GM18517 (cell line): ENCODE measurements around the gene ANKS4B.
"Not testable (repeated sequence)": the region's sequence is repeated elsewhere in the genome, so short reads cannot be mapped to it uniquely, and the experiment has no call there.

Source experiments
- ATAC-seq: cut with Tn5 transposase; IDR thresholded peaks from one replicate; pipeline ENCODE4 v1.9.1; 2021; ENCODE audit warnings: mild to moderate bottlenecking, moderate library complexity; ENCODE audit not compliant: unreplicated experiment

ANKS4B gene

DNA sequence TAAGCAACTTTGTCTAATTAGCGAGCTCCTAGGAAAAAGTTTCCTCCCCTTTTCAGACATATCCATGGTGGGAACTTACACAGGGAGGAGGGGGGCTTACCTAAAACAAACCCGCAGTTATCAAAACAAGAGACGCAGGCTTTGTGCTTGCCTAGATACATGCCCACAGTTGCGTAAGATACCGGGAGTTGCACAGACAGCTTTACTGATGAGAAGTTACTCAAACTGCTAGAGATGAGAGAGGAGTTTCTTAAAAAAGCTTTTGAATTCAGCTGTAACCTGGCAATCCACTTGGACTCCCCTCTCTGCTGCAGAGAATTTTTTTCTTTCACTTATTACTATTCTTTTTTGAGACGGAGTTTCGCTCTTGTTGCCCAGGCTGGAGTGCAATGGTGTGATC is 15.3 kb upstream of the ANKS4B start:
- ATAC-seq: no peak

DNA sequence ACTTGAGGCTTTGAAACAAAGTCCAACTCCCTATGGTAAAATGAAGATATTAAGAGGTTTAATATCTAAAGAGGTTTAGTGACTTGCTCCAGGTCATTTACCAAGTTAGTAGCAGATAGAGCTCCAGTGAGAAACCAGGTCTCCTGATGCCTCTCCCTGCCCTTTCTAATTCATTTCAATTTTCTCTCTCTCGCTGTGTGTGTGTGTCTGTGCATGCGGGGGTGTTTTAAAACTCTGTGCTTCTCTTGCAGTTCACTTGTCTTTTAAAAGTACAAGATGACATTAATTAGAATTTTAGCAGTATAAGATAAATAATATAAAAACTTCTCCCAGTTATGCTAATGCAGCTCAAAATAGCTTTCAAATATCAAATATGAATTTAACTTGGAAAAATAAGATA is 13.9 kb upstream of the ANKS4B start:
- no peak for ATAC-seq

DNA sequence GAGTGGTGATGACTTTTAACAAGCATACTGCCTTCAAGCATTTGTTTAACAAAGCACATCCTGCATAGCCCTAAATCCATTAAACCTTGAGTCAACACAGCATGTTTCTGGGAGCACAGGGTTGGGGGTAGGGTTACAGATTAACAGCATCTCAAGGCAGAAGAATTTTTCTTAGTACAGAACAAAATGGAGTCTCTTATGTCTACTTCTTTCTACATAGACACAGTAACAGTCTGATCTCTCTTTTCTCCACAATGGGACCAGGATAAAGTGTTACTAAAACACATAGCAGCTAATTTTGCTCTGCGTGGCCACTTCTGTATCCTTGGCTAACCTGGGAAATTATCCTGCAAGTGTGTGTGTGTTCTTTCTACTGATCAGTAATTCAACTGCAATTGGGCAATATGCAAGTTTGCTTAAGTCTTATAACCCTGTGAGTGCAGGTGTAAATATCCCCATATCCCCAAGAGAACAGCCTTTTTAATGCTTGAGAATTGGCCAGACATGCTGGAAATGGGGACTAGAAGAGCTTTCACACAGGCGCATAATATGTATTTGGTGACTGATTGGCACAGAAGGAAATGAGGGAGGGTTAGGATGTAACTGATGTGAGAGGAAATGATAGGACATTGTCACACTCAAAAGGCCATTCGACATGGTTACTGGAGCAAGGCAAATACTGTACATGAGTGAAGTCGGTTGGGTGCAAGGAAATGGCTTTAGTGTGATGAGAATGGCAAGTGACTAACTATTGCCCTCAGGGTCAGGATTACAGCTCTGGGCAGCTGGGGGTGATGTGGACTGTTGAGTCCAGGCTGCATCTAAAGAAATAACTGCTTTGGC is 10.8 kb upstream of the ANKS4B start:
- no peak for ATAC-seq

GRCh38 chr16:21223787-21224186 is 9.7 kb upstream of the ANKS4B start:
- no peak for ATAC-seq

DNA sequence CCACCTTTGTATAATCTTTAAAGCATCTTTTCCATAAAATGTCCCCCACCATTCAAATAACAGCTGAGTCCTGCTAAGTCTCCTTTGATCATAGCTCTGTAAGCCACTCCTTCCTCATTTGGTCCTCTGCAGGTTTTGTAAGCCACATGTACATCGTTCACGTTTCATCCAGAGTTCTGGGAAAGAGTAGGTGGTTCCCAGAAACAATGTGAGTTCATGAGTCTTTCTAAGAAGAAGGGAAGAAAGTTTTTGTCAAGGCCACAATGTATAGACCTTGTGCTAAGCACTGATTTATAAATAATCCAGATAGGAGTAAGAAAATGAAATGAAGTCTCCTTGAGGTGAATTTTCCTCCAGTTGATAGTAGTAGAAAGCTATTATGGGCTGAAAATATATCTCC is 8.7 kb upstream of the ANKS4B start:
- ATAC-seq: no peak

DNA sequence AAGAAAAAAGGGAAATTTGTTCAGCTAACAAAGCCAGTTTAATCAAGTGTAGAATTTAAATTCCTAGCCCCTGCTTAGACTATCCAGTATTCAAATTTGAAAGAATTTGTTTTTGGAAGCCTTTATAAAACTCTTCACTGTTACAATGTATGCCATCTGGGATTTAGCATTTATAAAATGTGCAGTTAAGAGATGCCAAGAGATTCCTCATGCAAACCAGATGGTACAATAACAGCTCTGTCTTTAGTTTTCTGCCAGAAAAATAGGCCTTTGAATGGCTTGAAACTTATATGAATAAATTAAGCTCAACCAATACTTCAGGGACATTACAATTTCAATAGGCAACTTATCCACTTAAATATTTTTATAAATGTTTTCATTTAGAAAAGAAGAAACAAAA is 6.8 kb upstream of the ANKS4B start:
- no peak for ATAC-seq

GRCh38 chr16:21227866-21228265 is 5.6 kb upstream of the ANKS4B start:
- ATAC-seq: no peak

DNA sequence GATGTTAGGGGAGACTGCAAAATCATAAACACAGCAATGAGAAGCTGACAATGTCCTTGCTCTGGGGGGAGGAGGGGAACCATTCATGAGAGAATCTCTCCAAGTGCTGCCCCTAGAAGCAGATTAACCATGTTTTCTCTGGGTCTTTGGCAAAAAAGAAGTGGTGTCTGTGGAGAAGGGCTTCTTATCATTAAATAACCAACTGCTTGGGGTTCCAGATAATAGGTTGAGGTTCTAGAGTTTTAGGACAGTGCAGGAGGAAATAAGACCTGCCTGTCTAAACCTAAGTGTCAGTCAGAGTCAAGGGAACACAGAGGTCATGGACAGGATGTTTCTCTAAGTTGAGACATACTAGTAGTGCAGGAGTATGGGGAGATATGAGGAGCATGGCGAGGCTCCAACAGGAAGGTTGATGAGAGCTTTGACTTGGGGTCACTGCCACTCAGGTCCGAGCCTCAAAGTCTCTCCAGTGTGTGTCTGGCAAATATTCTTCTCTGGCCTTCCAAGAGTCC is 5.1 kb upstream of the ANKS4B start:
- ATAC-seq: no peak

- no peak for ATAC-seq
Measured at GRCh38 chr16:21233045-21233520, 416 bp upstream of the ANKS4B start.

DNA sequence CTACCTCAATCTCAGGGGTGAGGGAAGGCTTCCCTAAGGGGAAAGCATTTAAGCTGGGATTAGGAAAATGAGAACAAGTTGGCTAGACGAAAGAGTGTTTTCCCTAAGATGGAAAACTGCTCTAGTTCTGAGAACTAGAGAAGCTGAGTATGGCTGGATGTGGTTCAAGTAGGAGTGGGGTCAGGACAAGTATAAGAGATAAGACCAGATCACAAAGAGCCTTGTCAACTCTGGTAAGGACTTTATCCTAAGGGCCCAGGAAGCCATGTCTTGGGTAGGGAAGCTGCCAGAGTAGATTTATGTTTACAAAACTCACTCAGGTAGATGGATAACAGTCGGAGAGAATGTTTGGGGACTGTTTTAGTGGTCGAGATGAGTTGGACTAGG is 1.7 kb downstream of the ANKS4B start:
- no peak for ATAC-seq

GRCh38 chr16:21236831-21237230 is 3.3 kb downstream of the ANKS4B start:
- no peak for ATAC-seq

DNA sequence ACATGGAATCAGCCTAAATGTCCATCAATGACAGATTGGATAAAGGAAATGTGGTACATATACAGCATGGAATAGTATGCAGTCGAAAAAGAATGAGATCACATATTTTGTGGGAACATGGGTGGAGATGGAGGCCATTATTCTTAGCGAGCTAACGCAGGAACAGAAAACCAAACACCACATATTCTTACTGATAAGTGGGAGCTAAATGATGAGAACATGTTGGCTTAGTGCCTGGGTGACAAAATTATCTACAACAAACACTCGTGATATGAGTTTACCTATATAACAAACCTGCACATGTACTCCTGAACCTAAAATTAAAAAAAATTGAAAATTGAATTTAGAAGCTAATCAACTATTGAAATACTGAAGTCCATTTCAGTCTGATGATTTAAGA is 6.1 kb downstream of the ANKS4B start:
- ATAC-seq: no peak

GRCh38 chr16:21242756-21243155 is 9.3 kb downstream of the ANKS4B start:
- no peak for ATAC-seq

- ATAC-seq: no peak
Measured at GRCh38 chr16:21244518-21245215, 11.2 kb downstream of the ANKS4B start.

- not testable (repeated sequence) for ATAC-seq
Measured at GRCh38 chr16:21248179-21248578, 14.7 kb downstream of the ANKS4B start.

- no peak for ATAC-seq
Measured at GRCh38 chr16:21250072-21250923, 16.8 kb downstream of the ANKS4B start.

- ATAC-seq: no peak
Measured at GRCh38 chr16:21253470-21253869, 20.0 kb downstream of the ANKS4B start.

GRCh38 chr16:21256636-21257035 is 23.1 kb downstream of the ANKS4B start:
- ATAC-seq: no peak

DNA sequence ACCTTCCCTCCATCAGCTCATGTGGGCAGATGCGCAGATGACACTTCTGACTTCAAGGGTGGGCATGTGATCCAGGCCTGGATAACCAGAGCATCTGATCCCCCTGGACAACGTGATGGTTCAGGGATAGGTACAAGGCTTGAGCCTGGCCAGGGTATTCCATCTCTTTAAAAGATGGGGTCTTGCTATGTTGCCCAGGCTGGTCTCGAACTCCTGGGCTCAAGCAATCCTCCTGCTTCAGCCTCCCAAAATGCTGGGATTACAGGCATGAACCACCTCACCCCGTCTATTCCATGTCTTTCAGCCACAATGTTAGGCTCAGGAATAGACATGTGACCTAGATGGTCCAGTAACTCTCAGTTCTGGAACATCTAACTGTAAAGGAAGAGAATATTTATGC is 23.8 kb downstream of the ANKS4B start:
- ATAC-seq: no peak

DNA sequence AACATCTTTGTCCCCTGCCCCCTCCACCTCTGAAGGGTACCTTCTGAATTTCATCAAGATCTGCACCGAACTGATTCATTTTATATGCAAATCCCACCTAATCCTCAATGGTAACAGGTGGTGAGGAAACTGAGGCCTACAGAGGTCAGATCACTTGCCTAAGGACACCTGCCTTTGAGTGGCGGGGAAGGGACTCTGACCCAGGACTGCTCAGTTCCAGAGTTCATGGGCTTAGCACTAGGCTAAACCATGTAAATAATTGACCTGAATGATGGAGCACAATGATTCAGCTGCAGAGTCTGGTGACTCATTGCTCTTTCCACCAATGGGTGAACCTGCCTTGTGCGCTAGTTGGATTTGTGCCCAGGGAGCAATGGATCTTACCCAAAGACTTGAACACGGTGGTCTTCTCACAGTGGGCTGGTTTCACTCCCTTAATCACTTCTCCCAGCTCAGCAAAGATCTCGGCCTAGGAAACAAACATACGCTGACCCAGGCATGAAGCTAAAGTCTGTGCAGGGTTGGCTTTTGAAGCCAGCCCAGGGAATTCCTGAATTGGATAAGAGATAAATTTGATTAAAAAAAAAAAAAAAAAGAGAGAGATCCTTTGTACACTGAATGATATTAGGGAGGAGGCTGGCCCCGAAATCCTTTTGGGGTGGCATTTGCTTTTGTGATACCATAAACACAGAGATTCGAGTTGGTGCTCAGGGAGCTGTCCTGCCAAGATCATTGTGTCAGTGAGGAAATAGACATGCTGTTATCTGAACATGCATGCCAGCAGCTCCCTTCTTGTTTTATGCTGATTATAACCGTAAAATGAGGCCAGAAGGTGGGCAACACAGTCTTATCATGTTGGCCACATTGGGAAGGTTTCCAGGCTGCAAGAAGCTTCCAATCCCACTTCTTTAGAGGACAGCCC is 27.6 kb downstream of the ANKS4B start:
- no peak for ATAC-seq
